ENCODE measurements around the gene OR51G2. TPM values are rescaled to one million over a fixed set of nuclear protein-coding genes. Genes with fewer than 3 reads are reported as not detected.

The OR51G2 gene
- total and polyA plus RNA-seq, 4 experiments from 2014 or later: not detected

GRCh38 chr11:4865855-4866254 lies 53.3 kb downstream of the OR51G2 start:
- H3K36me3 Mint-ChIP-seq: no peaks in the 10 kb centered on the region
- ChIA-PET POLR2A (ENCODE audit: partially characterized antibody) (interaction anchor here (0.5 kb wide), 1 partner anchor 11 kb away, joined by 3 read pairs; no protein-coding TSS in a partner anchor), CTCF (ENCODE audit: partially characterized antibody) (no interaction called here)
- Histone ChIP-seq H3K27ac (ENCODE audit: low read depth, low read length) (no peak overlapping the region), H3K27me3 (ENCODE audit: insufficient read depth, low read length) (no peaks in the 10 kb centered on the region), H3K4me3 (ENCODE audit: low read length in 2 of 2) (no peak overlapping the region), H3K4me1 (ENCODE audit: insufficient read depth, low read length) (no peaks in the 10 kb centered on the region), H3K36me3 (ENCODE audit: insufficient read depth, low read length) (no peaks in the 10 kb centered on the region), H3K9me3 (ENCODE audit: control insufficient read depth in 1 of 2, low read length in 2 of 2) (no peaks in the 10 kb centered on the region)
- peaks cover 0 to 3% (median 0%) of the 10 kb centered on the region in 4 donors for H3K4me1 Mint-ChIP-seq
- H3K27me3 Mint-ChIP-seq: no peaks in the 10 kb centered on the region
- DNase-seq: no peak
- intact Hi-C loops (cut with micrococcal nuclease): no loop called here
- H3K4me3 Mint-ChIP-seq: no peak overlapping the region
- peaks cover 0 to 8% (median 0%) of the 10 kb centered on the region in 8 donors for H3K9me3 Mint-ChIP-seq
- no peak overlapping the region for H3K27ac Mint-ChIP-seq

DNA sequence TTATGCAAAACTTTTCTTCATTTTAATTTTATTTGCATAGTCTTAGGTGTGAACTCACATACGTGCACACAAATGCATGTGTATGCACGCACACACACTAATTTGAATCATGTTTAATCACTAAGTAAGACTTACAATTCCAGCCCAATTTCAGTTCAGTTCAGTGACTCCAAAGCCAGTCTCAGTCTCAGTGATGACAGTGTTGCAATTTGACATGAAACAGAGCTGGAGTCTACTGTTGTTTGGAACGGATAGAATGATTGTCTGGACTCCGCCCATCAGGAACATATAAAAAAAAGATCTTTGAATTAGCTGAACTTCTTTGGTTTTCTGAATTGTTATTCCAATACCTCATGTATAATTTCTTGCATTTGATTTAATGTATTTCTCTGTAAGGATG lies 55.3 kb downstream of the OR51G2 start:
- Histone ChIP-seq H3K27me3 (ENCODE audit: insufficient read depth, low read length) (no peaks in the 10 kb centered on the region), H3K4me1 (ENCODE audit: insufficient read depth, low read length) (no peaks in the 10 kb centered on the region), H3K4me3 (ENCODE audit: low read length in 2 of 2) (no peak overlapping the region), H3K9me3 (ENCODE audit: control insufficient read depth in 1 of 2, low read length in 2 of 2) (no peaks in the 10 kb centered on the region), H3K36me3 (ENCODE audit: insufficient read depth, low read length) (no peaks in the 10 kb centered on the region), H3K27ac (ENCODE audit: low read depth, low read length) (no peak overlapping the region)
- intact Hi-C loops (cut with micrococcal nuclease): no loop called here
- peaks cover 0 to 3% (median 0%) of the 10 kb centered on the region in 4 donors for H3K4me1 Mint-ChIP-seq
- no peaks in the 10 kb centered on the region for H3K27me3 Mint-ChIP-seq
- H3K36me3 Mint-ChIP-seq: no peaks in the 10 kb centered on the region
- H3K4me3 Mint-ChIP-seq: no peak overlapping the region
- POLR2A ChIA-PET (ENCODE audit: partially characterized antibody): no interaction called here
- no peak for DNase-seq
- no peak overlapping the region for H3K27ac Mint-ChIP-seq
- peaks cover 0 to 8% (median 0%) of the 10 kb centered on the region in 8 donors for H3K9me3 Mint-ChIP-seq
- CTCF ChIA-PET (ENCODE audit: partially characterized antibody): no interaction called here

Other genes starting within 250 kb of the OR51G2 start
- gene OR51E2, start 221.5 kb downstream of the OR51G2 start, total RNA-seq: not detected
- gene OR51E2, start 221.5 kb downstream of the OR51G2 start, polyA plus RNA-seq: not detected
- gene MMP26, start 214.6 kb downstream of the OR51G2 start, total RNA-seq: not detected
- not detected for gene MMP26, start 214.6 kb downstream of the OR51G2 start, polyA plus RNA-seq
- gene OR51F1, start 149.4 kb downstream of the OR51G2 start, total RNA-seq: not detected
- gene OR51F1, start 149.4 kb downstream of the OR51G2 start, polyA plus RNA-seq: not detected
- not detected for gene OR52R1, start 115.0 kb downstream of the OR51G2 start, total RNA-seq
- gene OR52R1, start 115.0 kb downstream of the OR51G2 start, polyA plus RNA-seq: not detected
- not detected for gene OR51F2, start 98.0 kb downstream of the OR51G2 start, total RNA-seq
- gene OR51F2, start 98.0 kb downstream of the OR51G2 start, polyA plus RNA-seq: not detected
- gene OR51S1, start 70.1 kb downstream of the OR51G2 start, total RNA-seq: not detected
- not detected for gene OR51S1, start 70.1 kb downstream of the OR51G2 start, polyA plus RNA-seq
- not detected for gene OR51T1, start 37.5 kb downstream of the OR51G2 start, total RNA-seq
- not detected for gene OR51T1, start 37.5 kb downstream of the OR51G2 start, polyA plus RNA-seq
- not detected for gene OR51A7, start 15.6 kb downstream of the OR51G2 start, total RNA-seq
- gene OR51A7, start 15.6 kb downstream of the OR51G2 start, polyA plus RNA-seq: not detected
- gene OR51G1, start 5.0 kb upstream of the OR51G2 start, total RNA-seq: not detected
- gene OR51G1, start 5.0 kb upstream of the OR51G2 start, polyA plus RNA-seq: not detected
- gene OR51A4, start 28.3 kb upstream of the OR51G2 start, total RNA-seq: not detected
- gene OR51A4, start 28.3 kb upstream of the OR51G2 start, polyA plus RNA-seq: not detected
- gene OR51A2, start 36.4 kb upstream of the OR51G2 start, total RNA-seq: not detected
- gene OR51A2, start 36.4 kb upstream of the OR51G2 start, polyA plus RNA-seq: not detected
- gene OR51L1, start 75.5 kb upstream of the OR51G2 start, total RNA-seq: not detected
- not detected for gene OR51L1, start 75.5 kb upstream of the OR51G2 start, polyA plus RNA-seq
- not detected for gene OR52J3, start 127.2 kb upstream of the OR51G2 start, total RNA-seq
- not detected for gene OR52J3, start 127.2 kb upstream of the OR51G2 start, polyA plus RNA-seq
- gene OR52E2, start 140.3 kb upstream of the OR51G2 start, total RNA-seq: not detected
- not detected for gene OR52E2, start 140.3 kb upstream of the OR51G2 start, polyA plus RNA-seq
- not detected for gene OR52E1, start 150.2 kb upstream of the OR51G2 start, total RNA-seq
- not detected for gene OR52E1, start 150.2 kb upstream of the OR51G2 start, polyA plus RNA-seq
- gene OR52A5, start 219.0 kb upstream of the OR51G2 start, total RNA-seq: not detected
- not detected for gene OR52A5, start 219.0 kb upstream of the OR51G2 start, polyA plus RNA-seq
- gene OR52A1, start 235.4 kb upstream of the OR51G2 start, total RNA-seq: not detected
- gene OR52A1, start 235.4 kb upstream of the OR51G2 start, polyA plus RNA-seq: not detected